GM12872 (cell line): Measurements from ENCODE around the gene CKS2.

Experiments used
- CTCF ChIP-seq: IDR thresholded peaks from 3 replicates; pipeline ENCODE4 v1.5.1; 2011; ENCODE audit warnings: low read depth, mild to moderate bottlenecking, low read length, moderate library complexity; ENCODE audit not compliant: insufficient read depth

Gene CKS2

DNA sequence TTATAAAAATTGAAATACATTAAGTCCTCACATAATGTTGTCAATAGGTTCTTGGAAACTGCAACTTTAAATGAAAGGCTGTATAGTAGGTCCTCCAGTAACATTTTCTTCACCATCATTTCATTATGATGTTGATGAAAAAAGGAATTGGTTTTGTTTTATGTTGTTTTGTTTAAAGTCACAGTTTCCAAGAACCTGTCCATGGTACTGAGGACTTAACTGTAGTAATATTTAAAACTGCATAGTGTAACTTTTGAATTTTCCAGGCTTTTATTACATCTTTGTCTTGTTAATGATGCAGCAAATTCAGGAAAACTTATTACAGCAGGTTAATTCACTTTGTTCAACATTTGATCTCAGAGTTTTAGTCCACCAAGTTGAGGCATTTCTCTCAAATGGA is 18.9 kb downstream of the CKS2 start:
- TF ChIP-seq CTCF = no peak

GRCh38 chr9:89330513-89330912 is 19.5 kb downstream of the CKS2 start:
- TF ChIP-seq CTCF = no peak

GRCh38 chr9:89339807-89340206 is 28.8 kb downstream of the CKS2 start:
- TF ChIP-seq CTCF = no peak

GRCh38 chr9:89340332-89340731 is 29.3 kb downstream of the CKS2 start:
- TF ChIP-seq CTCF = no peak

DNA sequence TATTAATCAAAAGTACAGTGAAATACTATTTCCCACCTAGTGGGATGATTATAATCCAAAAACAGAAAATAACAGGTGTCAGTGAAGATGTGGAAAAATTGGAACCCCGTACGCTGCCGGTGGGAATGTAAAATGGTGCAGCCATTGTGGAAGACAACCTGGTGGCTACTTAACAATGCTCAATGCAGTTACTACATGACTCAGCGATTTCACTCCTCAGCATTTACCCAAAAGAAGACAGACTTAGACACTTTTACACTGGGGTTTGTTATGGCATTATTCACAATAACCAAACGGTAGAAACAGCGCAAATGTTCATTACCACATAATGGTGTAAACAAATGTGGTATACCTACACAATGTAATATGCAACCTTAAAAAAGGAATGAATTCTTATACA is 31.2 kb downstream of the CKS2 start:
- TF ChIP-seq CTCF = no peak

DNA sequence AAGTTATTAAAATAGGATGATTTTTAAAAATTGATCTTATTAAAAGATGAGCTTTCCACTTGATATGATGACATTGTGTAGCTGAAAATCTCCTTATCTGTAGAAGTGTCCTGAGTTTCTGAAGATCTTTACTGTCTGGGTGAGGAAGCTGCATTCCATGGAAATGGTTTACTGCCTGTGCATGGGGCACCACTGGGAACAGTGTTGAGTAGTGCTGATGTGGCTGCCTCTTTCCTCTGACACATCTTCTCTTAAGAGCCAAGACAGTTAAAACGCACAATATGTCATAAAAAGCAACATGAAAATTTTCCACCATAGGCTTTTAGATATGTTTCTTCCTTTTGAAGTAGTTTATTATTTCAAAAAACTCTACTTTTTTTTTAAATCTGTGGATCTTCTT is 32.0 kb downstream of the CKS2 start:
- TF ChIP-seq CTCF = no peak

- no peak for TF ChIP-seq CTCF
These were observed 34.5 kb downstream of the CKS2 start for GRCh38 chr9:89345476-89345875.

GRCh38 chr9:89346696-89347095 is 35.7 kb downstream of the CKS2 start:
- no peak for TF ChIP-seq CTCF
